D721Med (cell line): ENCODE data around the gene TRHDE.

Experiments
- DNase-seq: peaks from one replicate; pipeline ENCODE4 v3.0.0; 2011; ENCODE audit warnings: low spot score; ENCODE audit not compliant: insufficient read length
- FAIRE-seq: peaks from 2 replicates; lab custom pipeline; 2011; peaks lifted over from hg19 to GRCh38; lab: Jason Lieb, UNC
- CTCF ChIP-seq: IDR thresholded peaks from 2 replicates; pipeline ENCODE4 v1.5.1; 2012; ENCODE audit warnings: mild to moderate bottlenecking, control low read depth; ENCODE audit not compliant: insufficient read depth; ENCODE audit errors: missing control alignments

TRHDE gene

GRCh38 chr12:72390146-72390545 is 118.0 kb downstream of the TRHDE start:
- DNase-seq (no peak), FAIRE-seq (no peak)
- TF ChIP-seq CTCF: no peak

GRCh38 chr12:72406111-72406510 is 133.9 kb downstream of the TRHDE start:
- FAIRE-seq (no peak), DNase-seq (no peak)
- TF ChIP-seq CTCF: no peak

- TF ChIP-seq CTCF: no peak
- no peak for DNase-seq
- no peak for FAIRE-seq
These were observed 160.0 kb downstream of the TRHDE start for GRCh38 chr12:72432037-72432604.

- no peak for FAIRE-seq
- no peak for TF ChIP-seq CTCF
- DNase-seq: no peak
These were observed 161.1 kb downstream of the TRHDE start for GRCh38 chr12:72433298-72433697.

GRCh38 chr12:72434999-72435398 is 162.8 kb downstream of the TRHDE start:
- FAIRE-seq (no peak), DNase-seq (no peak)
- no peak for TF ChIP-seq CTCF

GRCh38 chr12:72442217-72442616 is 170.0 kb downstream of the TRHDE start:
- FAIRE-seq: no peak
- no peak for TF ChIP-seq CTCF

GRCh38 chr12:72444125-72444524 is 172.0 kb downstream of the TRHDE start:
- FAIRE-seq: no peak
- no peak for DNase-seq
- no peak for TF ChIP-seq CTCF

More at GRCh38 chr12:72442217-72442616, 170.0 kb downstream of the TRHDE start:
- DNase-seq: no peak
